ENCODE results near the gene AKAP3.

Gene AKAP3

DNA sequence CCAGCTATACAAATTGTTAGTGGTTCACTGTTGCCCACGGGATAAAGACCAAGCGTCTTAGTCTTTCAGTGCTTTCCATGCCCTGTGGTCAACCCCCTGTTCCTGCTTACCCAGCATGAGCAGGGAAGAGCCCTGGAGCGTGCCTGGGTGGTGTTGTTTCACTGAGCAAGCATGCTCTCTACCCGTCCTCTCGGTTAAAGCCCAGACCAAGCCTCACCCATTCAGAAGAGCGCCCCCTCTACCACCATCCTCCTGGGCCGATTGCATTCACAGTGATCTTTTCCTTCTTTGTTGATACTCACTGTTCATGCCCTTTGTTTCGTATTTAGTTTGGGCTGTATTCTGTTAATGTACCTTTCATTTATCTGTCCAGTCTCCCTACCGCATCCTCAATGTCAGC, 61.7 kb downstream of the AKAP3 start:
- Histone ChIP-seq H2AK5ac (ENCODE audit: low read depth, low read length) (no peak overlapping the region), H4K8ac (ENCODE audit: low read depth, low read length) (no peak overlapping the region), H2BK120ac (ENCODE audit: low read depth, low read length) (no peak overlapping the region), H3K18ac (ENCODE audit: low read length) (no peak overlapping the region), H3K4me1 (ENCODE audit: control insufficient read depth in 2 of 2, insufficient read depth in 1 of 2, low read depth in 1 of 2, low read length in 2 of 2) (peaks cover 2 to 4% of the 10 kb centered on the region in 2 donors), H3K23ac (ENCODE audit: low read depth, low read length, poor library complexity) (no peak overlapping the region), H3K79me1 (ENCODE audit: low read depth, low read length) (no peaks in the 10 kb centered on the region), H3K27ac (replicated peaks; ENCODE audit: low read length) (no peak overlapping the region), H3K36me3 (replicated peaks in 1 of 2; ENCODE audit: control insufficient read depth in 2 of 2, insufficient read depth in 2 of 2, low read length in 2 of 2) (no peaks in the 10 kb centered on the region), H3K4me3 (ENCODE audit: low read length in 2 of 2) (no peak overlapping the region), H3K4ac (ENCODE audit: low read length) (no peak overlapping the region), H2BK5ac (ENCODE audit: low read length) (no peak overlapping the region), H3K4me2 (ENCODE audit: insufficient read depth, low read length, poor library complexity, severe bottlenecking) (no peak overlapping the region), H3K9me3 (replicated peaks in 1 of 2; ENCODE audit: control insufficient read depth in 2 of 2, insufficient read depth in 1 of 2, low read depth in 1 of 2, low read length in 2 of 2) (no peaks in the 10 kb centered on the region), H2AFZ (ENCODE audit: low read length) (no peak overlapping the region), H3K14ac (ENCODE audit: low read length) (no peak overlapping the region), H3K27me3 (ENCODE audit: control insufficient read depth in 3 of 3, insufficient read depth in 3 of 3, low read depth in 1 of 3, low read length in 3 of 3) (no peaks in the 10 kb centered on the region), H3K9ac (ENCODE audit: low read depth, low read length, poor library complexity) (no peak overlapping the region), H2BK15ac (ENCODE audit: low read length) (no peak overlapping the region), H2BK12ac (ENCODE audit: low read length) (no peak overlapping the region), H4K91ac (ENCODE audit: low read depth, low read length, poor library complexity) (no peak overlapping the region)
- DNase-seq (ENCODE audit: low spot score), result no peak
- no CpG with 5 or more reads among the region's 9 CpGs for WGBS, 2 donors (ENCODE audit: extremely low coverage in 2 of 2, insufficient read length in 2 of 2, insufficient replicate concordance in 1 of 2)

DNA sequence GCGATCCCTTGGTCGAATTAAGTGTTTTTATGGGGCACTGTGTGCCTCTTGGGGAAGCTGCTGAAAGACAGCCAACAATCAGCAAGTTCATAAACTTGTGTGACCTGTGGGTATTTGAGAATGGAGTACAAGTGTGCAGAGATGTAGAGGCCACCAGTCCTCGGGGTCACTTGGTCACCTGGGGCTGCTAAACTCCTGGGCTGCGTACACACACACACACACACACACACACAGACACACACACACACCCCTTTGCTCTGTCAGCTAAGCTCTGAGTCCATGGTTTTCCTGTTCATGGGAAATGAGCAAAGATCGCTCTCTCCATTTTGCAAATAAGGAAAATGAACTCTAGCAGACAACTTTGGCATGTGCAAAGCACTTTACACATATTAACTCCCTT, 62.4 kb downstream of the AKAP3 start:
- peaks cover 3 to 4% of the 10 kb centered on the region in 2 donors for H3K4me1 ChIP-seq (ENCODE audit: control insufficient read depth in 2 of 2, insufficient read depth in 1 of 2, low read depth in 1 of 2, low read length in 2 of 2)
- no peak overlapping the region for H3K4me2 ChIP-seq (ENCODE audit: insufficient read depth, low read length, poor library complexity, severe bottlenecking)
- H3K14ac ChIP-seq (ENCODE audit: low read length), result no peak overlapping the region
- no peaks in the 10 kb centered on the region for H3K27me3 ChIP-seq (ENCODE audit: control insufficient read depth in 3 of 3, insufficient read depth in 3 of 3, low read depth in 1 of 3, low read length in 3 of 3)
- no peak overlapping the region for H3K4ac ChIP-seq (ENCODE audit: low read length)
- no peak overlapping the region for H2BK15ac ChIP-seq (ENCODE audit: low read length)
- DNase-seq (ENCODE audit: low spot score), result no peak
- peak overlapping the region; percentile 57 for H2AFZ ChIP-seq (ENCODE audit: low read length)
- H3K18ac ChIP-seq (ENCODE audit: low read length), result no peak overlapping the region
- no peak overlapping the region for H2BK12ac ChIP-seq (ENCODE audit: low read length)
- no peak overlapping the region for H3K4me3 ChIP-seq (ENCODE audit: low read length in 2 of 2)
- no peaks in the 10 kb centered on the region for H3K9me3 ChIP-seq (replicated peaks in 1 of 2; ENCODE audit: control insufficient read depth in 2 of 2, insufficient read depth in 1 of 2, low read depth in 1 of 2, low read length in 2 of 2)
- no peak overlapping the region for H4K8ac ChIP-seq (ENCODE audit: low read depth, low read length)
- no peak overlapping the region for H2BK120ac ChIP-seq (ENCODE audit: low read depth, low read length)
- no peaks in the 10 kb centered on the region for H3K36me3 ChIP-seq (replicated peaks in 1 of 2; ENCODE audit: control insufficient read depth in 2 of 2, insufficient read depth in 2 of 2, low read length in 2 of 2)
- no peak overlapping the region for H3K9ac ChIP-seq (ENCODE audit: low read depth, low read length, poor library complexity)
- no peak overlapping the region for H4K91ac ChIP-seq (ENCODE audit: low read depth, low read length, poor library complexity)
- H2BK5ac ChIP-seq (ENCODE audit: low read length), result no peak overlapping the region
- H2AK5ac ChIP-seq (ENCODE audit: low read depth, low read length), result no peak overlapping the region
- no peaks in the 10 kb centered on the region for H3K79me1 ChIP-seq (ENCODE audit: low read depth, low read length)
- no peak overlapping the region for H3K27ac ChIP-seq (replicated peaks; ENCODE audit: low read length)
- WGBS, 2 donors (ENCODE audit: extremely low coverage in 2 of 2, insufficient read length in 2 of 2, insufficient replicate concordance in 1 of 2), result no CpG with 5 or more reads among the region's 5 CpGs
- no peak overlapping the region for H3K23ac ChIP-seq (ENCODE audit: low read depth, low read length, poor library complexity)

DNA sequence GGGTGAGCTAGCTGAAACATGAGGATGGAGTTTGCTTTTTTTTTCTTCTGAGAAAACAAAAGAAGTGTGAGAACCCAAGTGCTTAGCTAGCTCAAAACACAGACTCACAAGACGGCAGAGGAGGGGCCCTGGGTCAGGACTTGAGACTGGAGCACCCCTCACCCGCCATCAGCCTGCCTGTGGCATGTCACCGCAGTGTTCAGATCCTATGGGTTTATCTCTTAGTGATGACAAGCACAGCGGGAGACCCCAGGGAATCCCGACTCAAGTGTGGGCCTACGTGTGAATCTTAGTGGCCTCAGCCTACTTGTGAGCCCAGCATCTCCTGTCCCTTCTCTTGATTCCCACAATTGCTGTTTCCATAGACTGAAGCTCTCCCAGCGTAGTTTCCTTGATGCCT, 64.0 kb downstream of the AKAP3 start:
- Histone ChIP-seq H3K4ac (ENCODE audit: low read length) (no peak overlapping the region), H3K4me2 (ENCODE audit: insufficient read depth, low read length, poor library complexity, severe bottlenecking) (no peak overlapping the region), H2AFZ (ENCODE audit: low read length) (no peak overlapping the region), H3K36me3 (replicated peaks in 1 of 2; ENCODE audit: control insufficient read depth in 2 of 2, insufficient read depth in 2 of 2, low read length in 2 of 2) (no peaks in the 10 kb centered on the region), H2AK5ac (ENCODE audit: low read depth, low read length) (no peak overlapping the region), H3K18ac (ENCODE audit: low read length) (no peak overlapping the region), H3K27me3 (ENCODE audit: control insufficient read depth in 3 of 3, insufficient read depth in 3 of 3, low read depth in 1 of 3, low read length in 3 of 3) (no peaks in the 10 kb centered on the region), H2BK12ac (ENCODE audit: low read length) (no peak overlapping the region), H2BK120ac (ENCODE audit: low read depth, low read length) (no peak overlapping the region), H3K4me3 (ENCODE audit: low read length in 2 of 2) (no peak overlapping the region), H3K4me1 (ENCODE audit: control insufficient read depth in 2 of 2, insufficient read depth in 1 of 2, low read depth in 1 of 2, low read length in 2 of 2) (peaks cover 14 to 15% of the 10 kb centered on the region in 2 donors), H3K79me1 (ENCODE audit: low read depth, low read length) (no peaks in the 10 kb centered on the region), H2BK5ac (ENCODE audit: low read length) (no peak overlapping the region), H4K8ac (ENCODE audit: low read depth, low read length) (no peak overlapping the region), H2BK15ac (ENCODE audit: low read length) (no peak overlapping the region), H3K23ac (ENCODE audit: low read depth, low read length, poor library complexity) (no peak overlapping the region), H4K91ac (ENCODE audit: low read depth, low read length, poor library complexity) (no peak overlapping the region), H3K9me3 (replicated peaks in 1 of 2; ENCODE audit: control insufficient read depth in 2 of 2, insufficient read depth in 1 of 2, low read depth in 1 of 2, low read length in 2 of 2) (no peaks in the 10 kb centered on the region), H3K9ac (ENCODE audit: low read depth, low read length, poor library complexity) (no peak overlapping the region), H3K27ac (replicated peaks; ENCODE audit: low read length) (no peak overlapping the region), H3K14ac (ENCODE audit: low read length) (no peak overlapping the region)
- no peak for DNase-seq (ENCODE audit: low spot score)
- WGBS, 2 donors (ENCODE audit: extremely low coverage in 2 of 2, insufficient read length in 2 of 2, insufficient replicate concordance in 1 of 2), result no CpG with 5 or more reads among the region's 7 CpGs

DNA sequence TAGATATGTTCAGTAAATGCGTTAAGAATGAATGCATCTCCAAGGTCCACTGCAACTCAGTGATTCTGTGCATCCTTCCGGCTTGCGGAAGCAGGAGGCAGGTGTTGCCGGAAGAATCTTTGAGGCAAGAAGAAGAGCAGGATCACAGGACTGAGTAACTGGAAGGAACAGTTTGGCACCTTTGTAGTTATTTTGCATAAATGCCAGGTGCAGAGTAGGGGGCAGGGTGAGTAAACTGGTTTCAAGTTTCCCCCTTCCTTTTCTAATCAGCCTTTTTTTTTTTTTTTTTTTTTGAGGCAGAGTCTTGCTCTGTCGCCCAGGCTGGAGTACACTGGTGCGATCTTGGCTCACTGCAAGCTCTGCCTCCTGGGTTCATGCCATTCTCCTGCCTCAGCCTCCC, 64.6 kb downstream of the AKAP3 start:
- WGBS, 2 donors (ENCODE audit: extremely low coverage in 2 of 2, insufficient read length in 2 of 2, insufficient replicate concordance in 1 of 2), result no CpG with 5 or more reads among the region's 6 CpGs
- Histone ChIP-seq H3K14ac (ENCODE audit: low read length) (no peak overlapping the region), H2AK5ac (ENCODE audit: low read depth, low read length) (no peak overlapping the region), H3K4me1 (ENCODE audit: control insufficient read depth in 2 of 2, insufficient read depth in 1 of 2, low read depth in 1 of 2, low read length in 2 of 2) (peaks cover 17 to 18% of the 10 kb centered on the region in 2 donors), H2BK5ac (ENCODE audit: low read length) (no peak overlapping the region), H2AFZ (ENCODE audit: low read length) (no peak overlapping the region), H3K23ac (ENCODE audit: low read depth, low read length, poor library complexity) (no peak overlapping the region), H3K4ac (ENCODE audit: low read length) (no peak overlapping the region), H2BK12ac (ENCODE audit: low read length) (no peak overlapping the region), H3K4me2 (ENCODE audit: insufficient read depth, low read length, poor library complexity, severe bottlenecking) (no peak overlapping the region), H4K91ac (ENCODE audit: low read depth, low read length, poor library complexity) (no peak overlapping the region), H3K36me3 (replicated peaks in 1 of 2; ENCODE audit: control insufficient read depth in 2 of 2, insufficient read depth in 2 of 2, low read length in 2 of 2) (no peaks in the 10 kb centered on the region), H4K8ac (ENCODE audit: low read depth, low read length) (no peak overlapping the region), H3K9ac (ENCODE audit: low read depth, low read length, poor library complexity) (no peak overlapping the region), H3K9me3 (replicated peaks in 1 of 2; ENCODE audit: control insufficient read depth in 2 of 2, insufficient read depth in 1 of 2, low read depth in 1 of 2, low read length in 2 of 2) (no peaks in the 10 kb centered on the region), H3K27ac (replicated peaks; ENCODE audit: low read length) (no peak overlapping the region), H2BK15ac (ENCODE audit: low read length) (no peak overlapping the region), H3K27me3 (ENCODE audit: control insufficient read depth in 3 of 3, insufficient read depth in 3 of 3, low read depth in 1 of 3, low read length in 3 of 3) (no peaks in the 10 kb centered on the region), H2BK120ac (ENCODE audit: low read depth, low read length) (no peak overlapping the region), H3K18ac (ENCODE audit: low read length) (no peak overlapping the region), H3K79me1 (ENCODE audit: low read depth, low read length) (no peaks in the 10 kb centered on the region), H3K4me3 (ENCODE audit: low read length in 2 of 2) (no peak overlapping the region)
- no peak for DNase-seq (ENCODE audit: low spot score)
